HepG2 (cell line): Measurements from ENCODE around the gene PRSS3. TPM values are rescaled to one million over a fixed set of nuclear protein-coding genes. Genes with fewer than 3 reads are reported as not detected.

Experiments used
- HOXA5 ChIP-seq: sonication (generic); formaldehyde crosslinking; IDR thresholded peaks from 2 replicates; pipeline ENCODE4 v1.4.0; 2020; ENCODE audit warnings: missing genetic modification reagents
- MAZ ChIP-seq, 2 experiments: sonication (generic) in 1 of 2; formaldehyde crosslinking in 1 of 2; IDR thresholded peaks; 2 replicates each; pipeline versions ENCODE4 v1.5.0 to v1.6.1; 2012 to 2020; ENCODE audit warnings: low read depth in 2 of 2, mild to moderate bottlenecking in 2 of 2, borderline replicate concordance in 1 of 2, improper control_type of control experiment in 1 of 2, low read length in 1 of 2, missing genetic modification reagents in 1 of 2, moderate library complexity in 1 of 2
- NCOR1 ChIP-seq: fragments of 200-600 bp; sonication (generic); IDR thresholded peaks from 2 replicates; pipeline ENCODE4 v1.7.0; 2017; ENCODE audit warnings: antibody characterized with exemption, low read length, borderline replicate concordance
- PAWR ChIP-seq: sonication (generic); formaldehyde crosslinking; IDR thresholded peaks from 2 replicates; pipeline ENCODE4 v1.4.0; 2020; ENCODE audit warnings: missing genetic modification reagents, mild to moderate bottlenecking, borderline replicate concordance
- POLR2G ChIP-seq: fragments of 200-400 bp; formaldehyde crosslinking; IDR thresholded peaks from 2 replicates; pipeline ENCODE4 v1.6.1; 2018; ENCODE audit warnings: mild to moderate bottlenecking, low read depth, low read length, moderate library complexity
- RAD21 ChIP-seq: fragments of 450-650 bp; formaldehyde crosslinking; IDR thresholded peaks from 2 replicates; pipeline ENCODE4 v1.5.0; 2020; ENCODE audit warnings: mild to moderate bottlenecking
- RFX5 ChIP-seq: IDR thresholded peaks from 2 replicates; pipeline ENCODE4 v1.6.1; 2011; ENCODE audit warnings: low read depth, low read length, improper control_type of control experiment
- RXRB ChIP-seq: IDR thresholded peaks from 2 replicates; pipeline ENCODE4 v1.6.1; 2016; ENCODE audit warnings: borderline replicate concordance, missing genetic modification reagents, missing compliant biosample characterization
- ZBTB40 ChIP-seq, 2 experiments: fragments of 450-650 bp in 1 of 2; sonication (generic) in 1 of 2; formaldehyde crosslinking in 1 of 2; IDR thresholded peaks; 2 replicates each; pipeline versions ENCODE4 v1.6.1 to v1.8.0; 2016 to 2022; ENCODE audit warnings: antibody characterized with exemption in 1 of 2, mild to moderate bottlenecking in 1 of 2, missing genetic modification reagents in 1 of 2
- ZBTB8A ChIP-seq: sonication (generic); formaldehyde crosslinking; IDR thresholded peaks from 2 replicates; pipeline ENCODE4 v1.4.0; 2020; ENCODE audit warnings: mild to moderate bottlenecking, low read depth, missing genetic modification reagents, borderline replicate concordance
- ZNF280B ChIP-seq: sonication (generic); formaldehyde crosslinking; IDR thresholded peaks from 2 replicates; pipeline ENCODE4 v1.5.0; 2020; ENCODE audit warnings: missing genetic modification reagents, mild to moderate bottlenecking, borderline replicate concordance
- ZNF564 ChIP-seq: sonication (generic); formaldehyde crosslinking; IDR thresholded peaks from 2 replicates; pipeline ENCODE4 v1.8.1; 2023; ENCODE audit warnings: mild to moderate bottlenecking, missing genetic modification reagents
- ZNF773 ChIP-seq: sonication (generic); formaldehyde crosslinking; IDR thresholded peaks from 2 replicates; pipeline ENCODE4 v1.4.0; 2020; ENCODE audit warnings: missing genetic modification reagents, borderline replicate concordance
- polyA plus RNA-seq, 8 experiments: library from polyadenylated mRNA; depleted of rRNA in 3 of 8; stranded (reverse) in 7 of 8; unstranded in 1 of 8; fragments of >200 nt; fragmentation: Illumina TruSeq in 4 of 8; extraction: Trizol in 4 of 8; gene quantifications; 2 replicates each; pipeline versions ENCODE4 v1.2.1 to v1.2.3, GENCODE V29; 2011 to 2016; ENCODE audit warnings: low read depth in 4 of 8, missing spikeins in 1 of 8, mixed read lengths in 1 of 8; ENCODE audit not compliant: insufficient read depth in 1 of 8
- total RNA-seq, 5 experiments: library from RNA; depleted of rRNA; stranded (reverse); fragments of >200 nt; fragmentation: Illumina TruSeq; extraction: Trizol; gene quantifications; 2 replicates each; pipeline ENCODE4 v1.2.3, GENCODE V29; 2016; ENCODE audit warnings: low read depth in 1 of 5
- TF ChIP-seq, protein P1 (sequence below): sonication (generic); formaldehyde crosslinking; IDR thresholded peaks from 2 replicates; pipeline ENCODE4 v1.5.0; 2020; ENCODE audit warnings: missing genetic modification reagents
- TF ChIP-seq, protein P2 (sequence below): IDR thresholded peaks from 2 replicates; pipeline ENCODE4 v1.6.1; 2012; ENCODE audit warnings: inconsistent platforms

Gene PRSS3
- total and polyA plus RNA-seq, 2 of the 13 experiments (the other 11 are each of a cell fraction or from before 2014, with no cell fraction given): not detected

DNA sequence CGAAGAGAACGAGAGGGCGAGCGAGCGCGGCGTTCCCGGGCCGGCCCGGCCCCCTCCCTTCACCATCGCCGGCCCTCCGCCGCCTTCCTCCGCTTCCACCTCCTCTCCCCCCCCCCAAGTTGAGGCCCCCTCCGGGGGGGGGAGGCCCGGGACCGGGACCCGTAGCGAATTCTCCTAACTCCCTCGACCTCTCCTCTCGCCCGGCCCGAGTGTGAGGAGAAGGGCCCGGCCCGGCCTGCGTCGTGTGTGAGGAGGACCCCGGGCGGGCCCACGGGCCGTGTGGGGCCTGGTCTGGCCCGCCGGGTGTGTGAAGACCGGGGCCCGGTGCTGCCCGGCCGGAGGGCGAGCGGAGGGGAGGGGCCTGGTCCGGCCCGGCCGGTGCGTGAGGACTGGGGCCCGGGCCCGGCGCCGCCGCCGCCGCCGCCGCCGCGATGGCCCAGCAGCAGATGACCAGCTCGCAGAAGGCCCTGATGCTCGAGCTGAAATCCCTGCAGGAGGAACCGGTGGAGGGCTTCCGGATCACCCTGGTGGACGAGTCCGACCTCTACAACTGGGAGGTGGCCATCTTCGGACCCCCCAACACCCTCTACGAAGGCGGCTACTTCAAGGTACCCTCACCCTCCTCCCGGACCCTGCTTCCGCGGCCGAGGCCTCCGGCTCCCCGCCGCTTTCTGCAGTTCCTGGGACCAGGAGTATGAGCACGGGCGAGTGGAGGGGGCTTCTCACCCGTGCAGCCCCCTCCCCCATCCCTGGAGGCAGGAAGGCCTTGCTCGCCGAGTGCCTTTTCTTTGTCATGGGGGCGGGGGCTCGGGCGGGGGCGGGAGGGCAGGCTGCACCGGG, 22.2 kb downstream of the PRSS3 start (continued):
- TF ChIP-seq ZBTB40 (IDR thresholded peaks at IDR 0.05): no peak
- TF ChIP-seq ZBTB40 (CRISPR knock-in tag; IDR thresholded peaks at IDR 0.05): 0 out of 2 replicates have a peak, but pooled peaks have one; percentile 36
- no peak for TF ChIP-seq ZBTB8A (CRISPR knock-in tag)
- TF ChIP-seq ZNF773: no peak
- TF ChIP-seq RXRB (CRISPR knock-in tag): no peak
- TF ChIP-seq POLR2G: peak; percentile 62
- TF ChIP-seq ZNF564: 0 out of 2 replicates have a peak, but pooled peaks have one; percentile 44
- 0 out of 2 replicates have a peak, but pooled peaks have one; percentile 8 for TF ChIP-seq RFX5
- no peak for TF ChIP-seq PAWR (CRISPR knock-in tag)
- TF ChIP-seq, protein P1, sequence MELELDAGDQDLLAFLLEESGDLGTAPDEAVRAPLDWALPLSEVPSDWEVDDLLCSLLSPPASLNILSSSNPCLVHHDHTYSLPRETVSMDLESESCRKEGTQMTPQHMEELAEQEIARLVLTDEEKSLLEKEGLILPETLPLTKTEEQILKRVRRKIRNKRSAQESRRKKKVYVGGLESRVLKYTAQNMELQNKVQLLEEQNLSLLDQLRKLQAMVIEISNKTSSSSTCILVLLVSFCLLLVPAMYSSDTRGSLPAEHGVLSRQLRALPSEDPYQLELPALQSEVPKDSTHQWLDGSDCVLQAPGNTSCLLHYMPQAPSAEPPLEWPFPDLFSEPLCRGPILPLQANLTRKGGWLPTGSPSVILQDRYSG (CRISPR knock-in tag): no peak
- no peak for TF ChIP-seq HOXA5 (CRISPR knock-in tag)
- TF ChIP-seq MAZ (IDR thresholded peaks at IDR 0.05; ENCODE audit: borderline replicate concordance, low read depth, low read length): no peak
- TF ChIP-seq MAZ (CRISPR knock-in tag; IDR thresholded peaks at IDR 0.05; ENCODE audit: low read depth): peak; percentile 28; the same call in 1 of the 2 replicates
- TF ChIP-seq ZNF280B (CRISPR knock-in tag): peak; percentile 15; the same call in 1 of the 2 replicates
- TF ChIP-seq, protein P2, sequence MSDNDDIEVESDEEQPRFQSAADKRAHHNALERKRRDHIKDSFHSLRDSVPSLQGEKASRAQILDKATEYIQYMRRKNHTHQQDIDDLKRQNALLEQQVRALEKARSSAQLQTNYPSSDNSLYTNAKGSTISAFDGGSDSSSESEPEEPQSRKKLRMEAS: no peak
- TF ChIP-seq NCOR1: no peak
- peak; percentile 32; the same call in 1 of the 2 replicates for TF ChIP-seq RAD21 (CRISPR knock-in tag)
